ENCODE results near the gene ZNF318. TPM values are rescaled to one million over a fixed set of nuclear protein-coding genes. Genes with fewer than 3 reads are reported as not detected.
"Not testable (repeated sequence)": the region's sequence is repeated elsewhere in the genome, so short reads cannot be mapped to it uniquely, and the experiment has no call there.

ZNF318 gene
- total RNA-seq, 1 donor from 2014 or later: 19.8 TPM

GRCh38 chr6:43391440-43392031 lies 22.1 kb upstream of the ZNF318 start:
- H3K9me3 Mint-ChIP-seq (ENCODE audit: low read depth): no peaks in the 10 kb centered on the region
- peaks cover 12% of the 10 kb centered on the region for H3K27me3 Mint-ChIP-seq (ENCODE audit: low read depth)
- no peak overlapping the region for H3K27ac Mint-ChIP-seq (ENCODE audit: unreplicated experiment)
- no peak overlapping the region for H3K4me3 Mint-ChIP-seq (ENCODE audit: unreplicated experiment)
- DNase-seq (ENCODE audit: low spot score): no peak
- no peaks in the 10 kb centered on the region for H3K4me1 Mint-ChIP-seq (ENCODE audit: low read depth)
- no peaks in the 10 kb centered on the region for H3K36me3 Mint-ChIP-seq (ENCODE audit: low read depth)
- no peak for TF ChIP-seq CTCF (IDR thresholded peaks at IDR 0.05)

- H3K4me1 Mint-ChIP-seq (ENCODE audit: low read depth); H3K4me3 Mint-ChIP-seq (ENCODE audit: unreplicated experiment); DNase-seq (ENCODE audit: low spot score); H3K36me3 Mint-ChIP-seq (ENCODE audit: low read depth); H3K27ac Mint-ChIP-seq (ENCODE audit: unreplicated experiment); H3K9me3 Mint-ChIP-seq (ENCODE audit: low read depth): not testable (repeated sequence)
- H3K27me3 Mint-ChIP-seq (ENCODE audit: low read depth): peaks cover 12% of the 10 kb centered on the region
Measured at GRCh38 chr6:43390753-43391439, 21.4 kb upstream of the ZNF318 start.

- no peak for DNase-seq (ENCODE audit: low spot score)
- Mint-ChIP-seq H3K27me3 (ENCODE audit: low read depth) (peaks cover 12% of the 10 kb centered on the region), H3K36me3 (ENCODE audit: low read depth) (no peaks in the 10 kb centered on the region), H3K27ac (ENCODE audit: unreplicated experiment) (no peak overlapping the region), H3K4me3 (ENCODE audit: unreplicated experiment) (no peak overlapping the region), H3K4me1 (ENCODE audit: low read depth) (no peaks in the 10 kb centered on the region), H3K9me3 (ENCODE audit: low read depth) (no peaks in the 10 kb centered on the region)
- no peak for TF ChIP-seq CTCF (IDR thresholded peaks at IDR 0.05)
Measured at GRCh38 chr6:43389730-43390295, 20.4 kb upstream of the ZNF318 start.

- Mint-ChIP-seq H3K27me3 (ENCODE audit: low read depth) (peaks cover 5% of the 10 kb centered on the region), H3K4me3 (ENCODE audit: unreplicated experiment) (no peak overlapping the region), H3K36me3 (ENCODE audit: low read depth) (no peaks in the 10 kb centered on the region), H3K4me1 (ENCODE audit: low read depth) (peaks cover 8% of the 10 kb centered on the region), H3K27ac (ENCODE audit: unreplicated experiment) (no peak overlapping the region), H3K9me3 (ENCODE audit: low read depth) (no peaks in the 10 kb centered on the region)
- peak; percentile 80 for TF ChIP-seq CTCF (IDR thresholded peaks at IDR 0.05)
- DNase-seq (ENCODE audit: low spot score): no peak
Measured at GRCh38 chr6:43386492-43386891, 17.0 kb upstream of the ZNF318 start.

GRCh38 chr6:43383021-43383667 lies 13.7 kb upstream of the ZNF318 start:
- no peaks in the 10 kb centered on the region for H3K36me3 Mint-ChIP-seq (ENCODE audit: low read depth)
- no peak overlapping the region for H3K4me3 Mint-ChIP-seq (ENCODE audit: unreplicated experiment)
- peaks cover 20% of the 10 kb centered on the region for H3K27me3 Mint-ChIP-seq (ENCODE audit: low read depth)
- no peak for TF ChIP-seq CTCF (IDR thresholded peaks at IDR 0.05)
- no peak overlapping the region for H3K27ac Mint-ChIP-seq (ENCODE audit: unreplicated experiment)
- no peaks in the 10 kb centered on the region for H3K9me3 Mint-ChIP-seq (ENCODE audit: low read depth)
- DNase-seq (ENCODE audit: low spot score): no peak
- peaks cover 8% of the 10 kb centered on the region for H3K4me1 Mint-ChIP-seq (ENCODE audit: low read depth)

- H3K4me1 Mint-ChIP-seq (ENCODE audit: low read depth); H3K4me3 Mint-ChIP-seq (ENCODE audit: unreplicated experiment); H3K27ac Mint-ChIP-seq (ENCODE audit: unreplicated experiment); DNase-seq (ENCODE audit: low spot score); H3K9me3 Mint-ChIP-seq (ENCODE audit: low read depth); H3K36me3 Mint-ChIP-seq (ENCODE audit: low read depth): not testable (repeated sequence)
- H3K27me3 Mint-ChIP-seq (ENCODE audit: low read depth): peaks cover 20% of the 10 kb centered on the region
Measured at GRCh38 chr6:43380858-43381257, 11.4 kb upstream of the ZNF318 start.

Measured in chondrocyte (in vitro differentiated cells).